Epithelial cell of esophagus (primary cell): Measurements from ENCODE around the gene RIN3.

Experiments
- DNase-seq: peaks from one replicate; pipeline ENCODE4 v3.0.0; 2010; ENCODE audit warnings: low read depth
- H3K4me3 ChIP-seq: 2 replicates; pipeline ENCODE4 v1.5.1; 2011; ENCODE audit warnings: mild to moderate bottlenecking, low read length, control low read depth
- CTCF ChIP-seq: IDR thresholded peaks from 2 replicates; pipeline ENCODE4 v1.5.1; 2011; ENCODE audit warnings: low read depth, mild to moderate bottlenecking, low read length, control low read depth, inconsistent platforms; ENCODE audit not compliant: insufficient read depth; ENCODE audit errors: missing control alignments

RIN3 gene

GRCh38 chr14:92515546-92516343 lies 2.2 kb downstream of the RIN3 start:
- DNase-seq, result no peak
- H3K4me3 ChIP-seq, result no peak overlapping the region
- no peak for TF ChIP-seq CTCF

- no peak for TF ChIP-seq CTCF
- DNase-seq, result no peak
- H3K4me3 ChIP-seq, result no peak overlapping the region
Measured at GRCh38 chr14:92516344-92516965, 2.9 kb downstream of the RIN3 start.

- H3K4me3 ChIP-seq, result no peak overlapping the region
- TF ChIP-seq CTCF, result no peak
- DNase-seq, result no peak
Measured at GRCh38 chr14:92516966-92517506, 3.5 kb downstream of the RIN3 start.

- no peak for TF ChIP-seq CTCF
- DNase-seq, result no peak
- H3K4me3 ChIP-seq, result no peak overlapping the region
Measured at GRCh38 chr14:92517761-92518160, 4.2 kb downstream of the RIN3 start.

GRCh38 chr14:92519246-92520101 lies 5.9 kb downstream of the RIN3 start:
- H3K4me3 ChIP-seq, result no peak overlapping the region
- TF ChIP-seq CTCF, result no peak
- DNase-seq, result no peak

GRCh38 chr14:92520102-92521057 lies 6.8 kb downstream of the RIN3 start:
- H3K4me3 ChIP-seq, result no peak overlapping the region
- DNase-seq, result no peak
- TF ChIP-seq CTCF, result no peak
